GM21423 (cell line): ENCODE measurements around the gene EGFL6.

Source experiments
- ATAC-seq: cut with Tn5 transposase; IDR thresholded peaks from one replicate; pipeline ENCODE4 v1.9.1; 2021; ENCODE audit warnings: mild to moderate bottlenecking, moderate library complexity; ENCODE audit not compliant: unreplicated experiment

Gene EGFL6

GRCh38 chrX:13569479-13570260 lies at the start of gene EGFL6:
Gene EGFL6 (plus strand): TSS chrX:13569601. CDS start chrX:13569862, 261 bp downstream.
- no peak for ATAC-seq

GRCh38 chrX:13520351-13520750 lies 49.0 kb upstream of the EGFL6 start:
- no peak for ATAC-seq

- ATAC-seq, result no peak
Measured at GRCh38 chrX:13520936-13521335, 48.5 kb upstream of the EGFL6 start.

- ATAC-seq, result no peak
Measured at GRCh38 chrX:13522811-13523210, 46.6 kb upstream of the EGFL6 start.

- ATAC-seq, result no peak
Measured at GRCh38 chrX:13533726-13534125, 35.7 kb upstream of the EGFL6 start.

- no peak for ATAC-seq
Measured at GRCh38 chrX:13535376-13536165, 33.8 kb upstream of the EGFL6 start.

GRCh38 chrX:13536551-13536950 lies 32.9 kb upstream of the EGFL6 start:
- ATAC-seq, result no peak

GRCh38 chrX:13538414-13538813 lies 31.0 kb upstream of the EGFL6 start:
- no peak for ATAC-seq

GRCh38 chrX:13540602-13541001 lies 28.8 kb upstream of the EGFL6 start:
- ATAC-seq, result no peak

GRCh38 chrX:13545726-13546125 lies 23.7 kb upstream of the EGFL6 start:
- no peak for ATAC-seq

- no peak for ATAC-seq
Measured at GRCh38 chrX:13547671-13548070, 21.7 kb upstream of the EGFL6 start.

- ATAC-seq, result no peak
Measured at GRCh38 chrX:13550346-13550745, 19.1 kb upstream of the EGFL6 start.

GRCh38 chrX:13551610-13552009 lies 17.8 kb upstream of the EGFL6 start:
- no peak for ATAC-seq

- ATAC-seq, result no peak
Measured at GRCh38 chrX:13552892-13553291, 16.5 kb upstream of the EGFL6 start.

GRCh38 chrX:13565511-13565910 lies 3.9 kb upstream of the EGFL6 start:
- no peak for ATAC-seq

GRCh38 chrX:13570261-13570605 lies 832 bp downstream of the EGFL6 start:
- no peak for ATAC-seq

- no peak for ATAC-seq
Measured at GRCh38 chrX:13571136-13571535, 1.7 kb downstream of the EGFL6 start.

- ATAC-seq, result no peak
Measured at GRCh38 chrX:13574600-13574999, 5.2 kb downstream of the EGFL6 start.

GRCh38 chrX:13579661-13580060 lies 10.3 kb downstream of the EGFL6 start:
- ATAC-seq, result no peak

- ATAC-seq, result no peak
Measured at GRCh38 chrX:13581554-13581953, 12.2 kb downstream of the EGFL6 start.

- ATAC-seq, result no peak
Measured at GRCh38 chrX:13587786-13588477, 18.5 kb downstream of the EGFL6 start.

- ATAC-seq, result no peak
Measured at GRCh38 chrX:13590207-13590606, 20.8 kb downstream of the EGFL6 start.
